Thyroid gland (tissue), 4 donors: ENCODE measurements around the gene CEP152.

Experiments
- CTCF ChIP-seq, 6 experiments: fragments of 200-600 bp in 3 of 6; fragments of 450-650 bp in 3 of 6; sonication (generic) in 3 of 6; IDR thresholded peaks; one replicate each; pipeline ENCODE4 v1.5.1; 2016 to 2019; ENCODE audit warnings: antibody characterized with exemption in 6 of 6, mild to moderate bottlenecking in 2 of 6, inconsistent platforms in 1 of 6, moderate library complexity in 1 of 6
- POLR2A ChIP-seq, 2 donors: fragments of 450-650 bp; IDR thresholded peaks; one replicate each; pipeline ENCODE4 v1.6.1; 2017; ENCODE audit warnings: antibody characterized with exemption in 2 of 2, mild to moderate bottlenecking in 2 of 2, moderate library complexity in 1 of 2

GRCh38 chr15:48814286-48814685 is 3.4 kb upstream of the CEP152 start:
- TF ChIP-seq POLR2A (IDR thresholded peaks at IDR 0.05) (no peak), CTCF (IDR thresholded peaks at IDR 0.05) (no peak)
